ENCODE results near the gene AUTS2. TPM values are rescaled to one million over a fixed set of nuclear protein-coding genes. Genes with fewer than 3 reads are reported as not detected.

AUTS2 gene
- polyA plus RNA-seq, 1 donor (not counting 4 experiments of a cell fraction or from before 2014, with no cell fraction given) = 4.7 TPM

DNA sequence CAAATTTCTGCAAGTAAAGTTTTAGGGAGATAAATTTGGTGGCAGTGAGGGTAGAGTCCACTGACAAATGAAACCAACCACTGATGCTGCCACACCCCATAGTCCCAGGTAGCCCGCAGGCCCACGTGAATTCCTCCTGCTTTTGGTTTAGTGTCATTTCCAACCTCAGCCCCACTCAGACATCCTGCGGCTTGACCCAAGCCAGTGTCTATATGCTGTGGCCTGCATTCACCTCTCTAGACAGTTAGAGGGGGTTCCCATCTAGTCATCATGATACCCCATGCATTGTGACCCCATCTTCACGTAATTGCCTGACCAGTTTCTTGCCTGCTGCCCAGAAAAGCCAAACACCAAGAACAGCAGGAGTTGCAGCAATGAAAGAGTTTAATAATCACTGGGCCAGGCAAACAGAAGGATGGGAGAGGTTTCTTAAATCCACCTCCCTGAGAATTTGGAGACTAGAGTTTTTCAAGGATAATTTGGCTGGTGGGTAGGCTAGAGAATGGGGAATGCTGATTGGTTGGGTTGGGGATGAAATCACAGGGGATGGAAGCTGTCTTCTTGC, 1201.6 kb downstream of the AUTS2 start:
- no peak for TF ChIP-seq CTCF (optimal IDR thresholded peaks at IDR 0.05 in 1 of 3, IDR thresholded peaks at IDR 0.05 in 1 of 3, conservative IDR thresholded peaks at IDR 0.05 in 1 of 3; ENCODE audit: extremely low read depth in 1 of 3, insufficient read depth in 2 of 3, low read length in 3 of 3)
- TF ChIP-seq EZH2 (IDR thresholded peaks at IDR 0.05; ENCODE audit: low read length) = no peak
- dilution Hi-C loops (cut with MboI; ENCODE audit: extremely low pct_ligation_motif_present, low sequenced_read_pairs) = no loop called here
- H3K79me2 ChIP-seq (ENCODE audit: control insufficient read depth, insufficient read depth, low read length) = no peaks in the 10 kb centered on the region
- H3K27ac ChIP-seq (ENCODE audit: control insufficient read depth, insufficient read depth, low read length) = no peak overlapping the region
- DNase-seq (ENCODE audit: low read depth, low spot score) (no peak), FAIRE-seq (no peak)
- H3K9me3 ChIP-seq (ENCODE audit: control insufficient read depth, low read depth, low read length) = peaks cover 7% of the 10 kb centered on the region
- H3K4me3 ChIP-seq (ENCODE audit: control insufficient read depth in 2 of 3, extremely low read depth in 1 of 3, insufficient read depth in 2 of 3, low read depth in 1 of 3, low read length in 3 of 3) = no peak overlapping the region
- no peak overlapping the region for H3K9ac ChIP-seq (ENCODE audit: control insufficient read depth, extremely low read depth, insufficient read depth, low read length)
- no peak overlapping the region for H3K4me2 ChIP-seq (ENCODE audit: control insufficient read depth, extremely low read depth, insufficient read depth, low read depth, low read length)
- no peaks in the 10 kb centered on the region for H3K9me1 ChIP-seq (ENCODE audit: control insufficient read depth, extremely low read depth, insufficient read depth, low read length)
- no peaks in the 10 kb centered on the region for H3K4me1 ChIP-seq (ENCODE audit: control insufficient read depth, extremely low read depth, insufficient read depth, low read length)
- H4K20me1 ChIP-seq (ENCODE audit: control insufficient read depth, extremely low read depth, insufficient read depth, low read length) = no peaks in the 10 kb centered on the region
- H2AFZ ChIP-seq (ENCODE audit: control insufficient read depth, low read length) = no peak overlapping the region
- H3K36me3 ChIP-seq (ENCODE audit: control insufficient read depth in 2 of 2, extremely low read depth in 1 of 2, insufficient read depth in 2 of 2, low read length in 2 of 2) = no peaks in the 10 kb centered on the region
- H3K27me3 ChIP-seq (ENCODE audit: control insufficient read depth, extremely low read depth, insufficient read depth, low read length) = no peaks in the 10 kb centered on the region

DNA sequence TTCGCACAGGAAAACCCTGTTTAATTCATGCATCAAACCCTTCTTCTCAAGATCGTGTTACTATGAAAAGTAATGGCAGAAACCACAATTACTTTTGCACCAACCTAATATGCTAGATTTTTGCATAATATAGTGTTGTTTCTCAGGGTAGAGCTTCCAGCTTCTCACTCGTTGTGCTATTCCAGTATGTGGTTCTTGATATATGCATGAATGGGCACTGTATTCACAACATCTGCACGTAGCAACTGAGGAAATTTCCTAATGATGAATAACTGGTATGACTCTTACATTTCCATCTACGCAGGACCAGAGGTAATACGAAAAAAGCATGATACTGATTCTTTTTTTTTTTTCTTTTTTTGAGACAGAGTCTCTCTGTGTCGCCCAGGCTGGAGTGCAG, 1207.1 kb downstream of the AUTS2 start:
- DNase-seq (ENCODE audit: low read depth, low spot score) = no peak
- no peaks in the 10 kb centered on the region for H4K20me1 ChIP-seq (ENCODE audit: control insufficient read depth, extremely low read depth, insufficient read depth, low read length)
- peaks cover under 1% of the 10 kb centered on the region for H3K9me3 ChIP-seq (ENCODE audit: control insufficient read depth, low read depth, low read length)
- no peaks in the 10 kb centered on the region for H3K36me3 ChIP-seq (ENCODE audit: control insufficient read depth in 2 of 2, extremely low read depth in 1 of 2, insufficient read depth in 2 of 2, low read length in 2 of 2)
- H3K9me1 ChIP-seq (ENCODE audit: control insufficient read depth, extremely low read depth, insufficient read depth, low read length) = no peaks in the 10 kb centered on the region
- H3K4me2 ChIP-seq (ENCODE audit: control insufficient read depth, extremely low read depth, insufficient read depth, low read depth, low read length) = no peak overlapping the region
- no peaks in the 10 kb centered on the region for H3K27me3 ChIP-seq (ENCODE audit: control insufficient read depth, extremely low read depth, insufficient read depth, low read length)
- no peaks in the 10 kb centered on the region for H3K4me1 ChIP-seq (ENCODE audit: control insufficient read depth, extremely low read depth, insufficient read depth, low read length)
- no peaks in the 10 kb centered on the region for H3K79me2 ChIP-seq (ENCODE audit: control insufficient read depth, insufficient read depth, low read length)
- dilution Hi-C loops (cut with MboI; ENCODE audit: extremely low pct_ligation_motif_present, low sequenced_read_pairs) = no loop called here
- no peak for TF ChIP-seq EZH2 (IDR thresholded peaks at IDR 0.05; ENCODE audit: low read length)
- no peak for TF ChIP-seq CTCF (optimal IDR thresholded peaks at IDR 0.05 in 1 of 3, IDR thresholded peaks at IDR 0.05 in 1 of 3, conservative IDR thresholded peaks at IDR 0.05 in 1 of 3; ENCODE audit: extremely low read depth in 1 of 3, insufficient read depth in 2 of 3, low read length in 3 of 3)
- no peak for FAIRE-seq
- H3K27ac ChIP-seq (ENCODE audit: control insufficient read depth, insufficient read depth, low read length) = no peak overlapping the region
- no peak overlapping the region for H3K4me3 ChIP-seq (ENCODE audit: control insufficient read depth in 2 of 3, extremely low read depth in 1 of 3, insufficient read depth in 2 of 3, low read depth in 1 of 3, low read length in 3 of 3)
- no peak overlapping the region for H3K9ac ChIP-seq (ENCODE audit: control insufficient read depth, extremely low read depth, insufficient read depth, low read length)
- no peak overlapping the region for H2AFZ ChIP-seq (ENCODE audit: control insufficient read depth, low read length)
